GM18858 (cell line): Measurements from ENCODE around the gene RPL21.
A peak's percentile ranks its signal among the peaks of the same experiment; 100 is the strongest.
"Not testable (repeated sequence)": the region's sequence is repeated elsewhere in the genome, so short reads cannot be mapped to it uniquely, and the experiment has no call there.

ENCODE experiments used
- ATAC-seq: cut with Tn5 transposase; IDR thresholded peaks from one replicate; pipeline ENCODE4 v1.9.1; 2021; ENCODE audit not compliant: unreplicated experiment

RPL21 gene

GRCh38 chr13:27251166-27252091, at the start of gene RPL21:
Gene RPL21 (plus strand): TSS chr13:27251558. CDS start chr13:27253777, 2,219 bp downstream.
- ATAC-seq, result peak; percentile 92

- ATAC-seq, result no peak
Measured at GRCh38 chr13:27201661-27202060, 49.7 kb upstream of the RPL21 start.

DNA sequence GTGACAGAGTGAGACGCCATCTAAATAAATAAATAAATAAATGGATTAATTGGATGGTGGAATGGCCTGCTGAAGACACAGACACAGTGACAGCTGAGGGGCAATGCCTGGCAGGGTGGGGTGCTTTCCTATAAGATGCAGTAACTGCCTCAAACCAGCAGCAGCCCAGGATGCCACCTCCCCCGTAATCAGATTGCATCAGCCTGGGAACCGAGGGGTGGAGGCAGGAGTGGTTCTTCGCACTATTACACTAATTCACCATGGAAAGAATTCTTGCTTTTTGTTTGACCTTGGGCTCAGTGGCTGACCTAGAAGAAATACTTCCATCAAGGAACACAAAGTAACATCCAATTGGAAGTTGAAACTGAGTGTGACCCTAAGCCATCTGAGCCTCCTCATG, 48.2 kb upstream of the RPL21 start:
- no peak for ATAC-seq

- ATAC-seq, result no peak
Measured at GRCh38 chr13:27203854-27204253, 47.5 kb upstream of the RPL21 start.

DNA sequence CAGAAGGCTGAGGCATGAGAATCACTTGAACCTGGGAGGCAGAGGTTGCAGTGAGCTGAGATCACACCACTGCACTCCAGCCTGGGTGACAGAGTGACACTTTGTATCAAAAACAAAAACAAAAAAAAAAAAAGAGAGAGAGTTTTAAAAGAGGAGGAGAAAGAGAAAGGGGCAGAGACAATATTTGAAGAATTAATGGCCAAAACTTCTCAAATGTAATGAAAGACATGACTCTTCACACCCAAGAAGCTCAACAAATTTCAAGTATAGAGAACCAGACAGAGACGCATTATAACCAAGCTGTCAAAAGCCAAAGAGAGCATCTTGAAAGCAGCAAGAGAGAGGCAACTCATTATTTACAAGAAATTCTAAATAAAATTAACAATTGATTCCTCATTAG, 42.8 kb upstream of the RPL21 start:
- no peak for ATAC-seq

DNA sequence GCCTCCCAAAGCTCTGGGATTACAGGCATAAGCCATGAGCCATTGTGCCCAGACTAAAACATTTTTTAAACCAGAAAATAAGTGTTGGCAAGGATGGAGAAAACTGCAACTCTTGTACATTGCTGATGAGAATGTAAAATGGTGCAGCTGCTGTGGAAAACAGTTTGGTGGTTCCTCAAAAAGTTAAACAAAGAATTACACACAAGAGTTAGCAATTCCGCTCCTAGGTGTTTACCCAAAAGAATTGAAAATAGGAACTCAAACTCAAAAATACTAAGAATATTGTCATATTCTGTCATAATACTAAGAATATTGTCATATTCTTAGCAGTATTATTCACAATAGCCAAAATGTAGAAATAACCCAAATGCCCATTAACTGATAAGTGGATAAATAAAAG, 40.1 kb upstream of the RPL21 start:
- ATAC-seq, result no peak

- ATAC-seq, result no peak
Measured at GRCh38 chr13:27211771-27212364, 39.5 kb upstream of the RPL21 start.

GRCh38 chr13:27213386-27213785, 38.0 kb upstream of the RPL21 start:
- not testable (repeated sequence) for ATAC-seq

GRCh38 chr13:27217791-27218190, 33.6 kb upstream of the RPL21 start:
- not testable (repeated sequence) for ATAC-seq

- ATAC-seq, result not testable (repeated sequence)
Measured at GRCh38 chr13:27218861-27219260, 32.5 kb upstream of the RPL21 start.

DNA sequence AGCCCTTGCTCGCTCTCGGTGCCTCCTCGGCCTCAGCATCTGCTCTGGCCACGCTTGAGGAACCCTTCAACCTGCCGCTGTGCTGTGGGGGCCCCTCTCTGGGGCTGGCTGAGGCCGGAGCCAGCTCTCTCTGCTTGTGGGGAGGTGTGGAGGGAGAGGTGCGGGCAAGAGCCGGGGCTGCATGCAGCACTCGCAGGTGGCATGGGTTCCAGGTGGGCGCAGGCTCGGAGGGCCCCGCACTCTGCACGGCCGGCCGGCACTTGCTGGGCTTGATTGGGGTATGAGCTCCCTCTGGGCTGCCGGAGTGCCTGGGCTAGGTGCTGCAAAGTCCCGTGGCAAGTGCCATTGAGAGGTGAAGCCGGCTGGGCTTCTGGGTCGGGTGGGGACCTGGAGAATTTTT, 31.7 kb upstream of the RPL21 start:
- ATAC-seq, result no peak

DNA sequence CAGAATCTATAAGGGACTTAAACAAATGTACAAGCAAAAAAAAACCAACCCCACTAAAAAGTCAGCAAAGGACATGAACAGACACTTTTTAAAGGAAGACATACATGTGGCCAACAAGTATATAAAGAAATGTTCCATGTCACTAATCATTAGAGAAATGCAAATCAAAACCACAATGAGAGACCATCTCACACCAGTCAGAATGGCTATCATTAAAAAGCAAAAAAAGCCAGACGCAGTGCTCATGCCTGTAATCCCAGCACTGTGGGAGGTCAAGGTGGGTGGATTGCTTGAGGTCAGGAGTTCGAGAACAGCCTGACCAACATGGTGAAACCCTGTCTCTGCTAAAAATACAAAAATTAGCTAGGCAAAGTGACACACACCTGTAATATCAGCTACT, 29.3 kb upstream of the RPL21 start:
- peak; percentile 66 for ATAC-seq

DNA sequence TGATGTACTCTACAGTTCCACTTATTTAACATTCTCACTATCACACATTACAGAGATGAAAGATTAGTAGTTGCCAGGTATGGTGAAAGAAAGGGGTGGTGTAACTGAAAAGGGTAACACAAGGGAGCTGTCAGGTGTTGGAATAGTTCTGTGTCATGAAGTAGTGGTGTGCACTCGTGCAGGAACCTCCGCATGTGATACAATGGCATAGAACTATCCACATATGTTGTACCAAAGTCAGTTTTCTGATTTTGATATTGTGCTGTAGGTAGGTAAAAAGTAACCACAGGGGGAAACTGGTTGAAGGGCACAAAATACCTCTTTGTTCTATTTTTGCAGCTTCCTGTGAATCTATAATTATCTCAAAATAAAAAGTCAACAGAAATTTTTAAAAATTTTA, 24.4 kb upstream of the RPL21 start:
- peak; percentile 40 for ATAC-seq

DNA sequence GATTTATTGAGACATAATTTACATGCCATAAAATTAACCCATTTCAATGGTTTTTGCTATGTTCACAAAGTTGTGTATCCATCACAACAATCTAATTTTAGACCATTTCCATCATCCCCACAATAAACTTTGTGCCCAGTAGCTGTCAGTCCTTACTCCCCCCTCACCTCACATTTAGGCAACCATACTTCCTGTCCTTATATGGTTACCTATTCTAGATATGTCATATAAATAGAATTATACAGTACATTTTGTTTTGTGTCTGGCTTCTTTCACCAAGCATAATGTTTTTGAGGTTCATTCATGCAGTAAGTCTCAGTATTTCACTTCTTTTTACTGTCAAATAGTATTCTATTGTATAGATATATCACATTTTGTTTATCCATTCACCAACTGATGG, 23.2 kb upstream of the RPL21 start:
- ATAC-seq, result no peak

- no peak for ATAC-seq
Measured at GRCh38 chr13:27229642-27230041, 21.7 kb upstream of the RPL21 start.

- no peak for ATAC-seq
Measured at GRCh38 chr13:27233964-27234363, 17.4 kb upstream of the RPL21 start.

GRCh38 chr13:27236478-27236877, 14.9 kb upstream of the RPL21 start:
- no peak for ATAC-seq

DNA sequence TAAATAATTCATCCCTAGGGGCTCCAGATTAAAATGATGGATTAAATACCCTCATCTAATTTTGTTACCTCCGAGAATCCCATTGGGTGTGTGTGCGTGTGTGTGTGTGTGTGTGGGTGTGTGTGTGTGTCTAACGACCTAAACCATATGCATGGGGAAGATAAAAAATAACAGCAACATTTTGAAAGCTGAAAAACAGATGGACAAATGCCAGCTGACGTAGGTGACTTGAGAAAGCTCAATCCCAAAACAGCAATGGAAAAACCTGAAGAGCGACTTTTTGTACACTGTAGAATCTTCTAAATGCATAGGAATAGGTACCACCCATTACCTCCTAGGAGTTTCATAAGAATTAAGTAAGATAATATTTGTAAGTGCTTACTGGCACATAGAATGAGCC, 8.7 kb upstream of the RPL21 start:
- no peak for ATAC-seq

- ATAC-seq, result no peak
Measured at GRCh38 chr13:27245610-27246009, 5.7 kb upstream of the RPL21 start.

GRCh38 chr13:27250833-27251165, 559 bp upstream of the RPL21 start:
- peak; percentile 10 for ATAC-seq

DNA sequence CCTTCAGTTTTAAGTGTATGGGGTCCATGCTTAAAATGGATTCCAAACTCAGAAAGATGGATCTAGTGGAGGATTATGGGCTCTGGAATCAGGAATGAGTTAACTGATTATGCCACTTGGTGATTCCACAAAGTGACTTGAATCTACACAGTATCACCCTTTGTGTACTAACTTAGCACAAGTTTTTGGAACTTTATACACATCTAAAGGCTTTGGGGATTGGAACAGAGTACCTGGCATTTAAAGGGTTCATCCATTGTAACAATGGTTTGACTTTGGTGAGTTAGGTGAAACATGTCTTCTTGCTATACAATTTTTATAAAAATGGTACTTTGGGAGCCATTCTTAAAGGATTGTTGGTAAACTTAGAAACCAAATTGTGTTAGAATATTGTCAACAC, 1.1 kb downstream of the RPL21 start:
- ATAC-seq, result no peak

DNA sequence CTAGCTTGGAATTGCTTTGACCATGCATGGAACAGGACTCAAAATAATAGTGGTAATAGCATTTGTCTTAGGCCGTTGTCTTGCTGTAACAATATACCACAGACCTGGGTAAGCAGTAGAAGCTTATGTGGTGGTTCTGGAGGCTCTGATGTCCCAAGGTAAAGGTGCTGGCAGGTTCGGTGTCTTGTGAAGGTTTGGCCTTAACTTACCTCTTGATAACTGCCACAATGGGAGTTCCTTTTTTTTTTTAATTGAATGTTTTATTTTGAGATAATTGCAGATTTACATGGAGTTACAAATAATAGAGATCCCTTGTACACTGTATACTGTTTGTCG, 5.8 kb downstream of the RPL21 start:
- ATAC-seq, result no peak
